GM18870 (cell line): ENCODE data around the gene DND1.
"Not testable (repeated sequence)": the region's sequence is repeated elsewhere in the genome, so short reads cannot be mapped to it uniquely, and the experiment has no call there.

Experiments
- ATAC-seq: cut with Tn5 transposase; IDR thresholded peaks from one replicate; pipeline ENCODE4 v1.9.1; 2021; ENCODE audit warnings: moderate library complexity; ENCODE audit not compliant: unreplicated experiment

DND1 gene

DNA sequence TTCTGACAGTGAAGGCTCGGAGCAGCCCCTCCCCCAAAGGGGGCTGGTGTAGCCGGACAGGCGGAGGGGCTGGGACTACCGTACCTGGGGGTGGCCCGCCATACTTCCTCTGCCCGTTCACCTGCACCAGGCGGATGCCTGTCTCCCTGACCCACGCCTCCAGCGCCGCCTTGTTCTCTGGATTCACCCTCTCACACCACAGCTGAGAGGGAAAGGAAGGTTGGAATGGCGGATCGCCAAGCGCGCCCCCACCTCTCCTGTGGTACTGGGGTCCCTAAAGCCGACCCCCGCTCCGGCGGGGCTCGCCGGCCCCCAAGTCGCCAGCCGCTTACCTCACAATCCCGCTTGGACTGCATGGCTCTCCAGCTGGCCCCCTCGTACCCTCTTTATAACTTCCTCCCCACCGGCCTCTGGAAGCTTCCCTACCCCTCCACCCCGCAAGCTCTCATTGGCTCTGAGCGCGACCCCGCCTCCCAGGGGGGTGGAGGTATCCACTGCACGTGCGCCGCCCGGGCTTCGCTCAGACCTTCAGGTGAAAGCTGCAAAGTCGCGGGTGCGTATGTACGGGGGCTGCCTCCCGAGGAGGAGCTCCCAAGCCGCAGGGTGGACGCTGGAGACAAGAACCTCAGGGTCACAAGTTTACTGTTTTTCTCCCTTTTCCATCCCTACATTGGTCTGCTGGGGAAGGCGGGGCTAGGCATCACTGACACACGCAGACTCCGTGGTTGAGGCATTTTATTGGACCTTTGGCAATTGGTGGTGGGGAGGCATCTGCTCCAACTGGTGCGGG is at the start of gene DND1:
TSS of gene DND1 (minus strand) at position 390 of the 790 bp plus-strand sequence. CDS start at position 356, 34 bp downstream.
- no peak for ATAC-seq

- ATAC-seq, result not testable (repeated sequence)
These were observed 48.0 kb upstream of the DND1 start for GRCh38 chr5:140721395-140721794.

DNA sequence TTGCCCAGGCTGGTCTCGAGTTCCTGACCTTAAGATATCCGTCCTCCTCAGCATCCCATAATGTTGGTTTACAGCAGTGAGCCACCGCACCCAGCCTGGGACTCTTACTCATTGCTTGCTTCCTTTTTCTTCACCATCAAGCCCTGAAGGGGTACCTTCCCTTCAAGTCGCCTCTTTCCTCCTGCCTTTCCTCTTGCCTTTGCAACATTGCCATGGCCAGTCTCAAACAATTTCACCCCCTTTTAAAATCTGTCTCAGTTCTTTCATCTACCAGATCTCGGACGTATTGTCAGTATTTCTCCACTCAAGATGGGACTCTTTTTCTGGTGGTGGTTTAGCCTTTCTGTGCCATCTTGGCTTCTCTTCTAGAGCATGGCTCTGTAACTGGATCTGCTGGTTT is 47.4 kb upstream of the DND1 start:
- not testable (repeated sequence) for ATAC-seq

- no peak for ATAC-seq
These were observed 44.9 kb upstream of the DND1 start for GRCh38 chr5:140718266-140718592.

- ATAC-seq, result not testable (repeated sequence)
These were observed 42.9 kb upstream of the DND1 start for GRCh38 chr5:140716238-140716637.

DNA sequence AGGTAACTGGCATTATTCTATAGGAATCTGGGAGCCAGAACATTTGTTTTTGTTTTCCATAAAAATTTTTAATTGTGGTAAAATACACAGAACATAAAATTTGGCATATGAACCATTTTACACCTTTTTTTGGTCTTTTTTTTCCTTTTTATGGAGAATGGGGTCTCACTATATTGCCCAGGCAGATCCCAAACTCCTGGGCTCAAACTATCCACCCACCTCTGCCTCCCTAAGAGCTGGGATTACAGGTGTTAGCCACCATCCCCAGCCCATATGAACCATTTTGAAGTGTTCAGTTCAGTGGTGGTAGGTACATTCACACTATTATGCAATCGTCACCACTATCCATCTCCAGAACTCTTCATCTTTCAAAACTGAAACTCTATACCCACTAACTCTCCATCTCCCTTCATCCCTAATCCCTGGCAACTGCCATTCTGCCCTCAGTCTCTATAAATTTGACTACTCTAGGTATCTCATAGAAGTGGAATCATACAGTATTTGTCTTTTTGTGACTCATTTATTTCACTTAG is 40.3 kb upstream of the DND1 start:
- ATAC-seq, result no peak

- no peak for ATAC-seq
These were observed 38.4 kb upstream of the DND1 start for GRCh38 chr5:140711794-140712193.

DNA sequence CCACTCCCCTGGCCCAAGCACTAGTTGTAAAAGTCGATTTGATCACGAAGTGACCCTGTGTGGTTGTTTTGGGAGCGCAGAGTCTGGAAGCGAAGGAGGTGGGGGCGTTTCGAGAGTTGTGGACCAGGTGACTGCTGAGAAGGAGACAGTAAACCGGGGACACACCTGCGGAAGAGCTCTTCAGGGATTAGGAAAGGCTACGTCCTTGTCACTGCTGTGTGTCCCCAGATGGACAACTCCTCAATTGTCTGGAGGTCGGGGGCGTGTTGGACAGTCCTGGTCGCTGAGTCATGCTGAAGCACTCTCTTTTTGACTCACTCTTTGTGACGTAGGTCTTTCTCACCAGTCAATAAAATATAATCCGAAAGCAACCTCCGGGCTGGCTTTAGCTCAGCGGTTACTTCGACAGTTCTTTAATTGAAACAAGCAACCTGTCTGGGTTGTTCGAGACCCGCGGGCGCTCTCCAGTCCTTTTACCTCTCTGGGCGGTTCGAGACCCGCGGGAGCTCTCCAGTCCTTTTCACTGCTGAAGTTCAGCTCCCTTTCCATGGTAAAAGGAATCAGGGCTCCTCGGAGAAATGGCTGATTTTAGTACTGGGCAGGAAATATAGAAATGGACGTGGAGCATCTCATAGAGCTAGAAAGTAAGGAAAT is 37.6 kb upstream of the DND1 start:
- ATAC-seq, result peak; percentile 92

- not testable (repeated sequence) for ATAC-seq
These were observed 35.4 kb upstream of the DND1 start for GRCh38 chr5:140708787-140709186.

DNA sequence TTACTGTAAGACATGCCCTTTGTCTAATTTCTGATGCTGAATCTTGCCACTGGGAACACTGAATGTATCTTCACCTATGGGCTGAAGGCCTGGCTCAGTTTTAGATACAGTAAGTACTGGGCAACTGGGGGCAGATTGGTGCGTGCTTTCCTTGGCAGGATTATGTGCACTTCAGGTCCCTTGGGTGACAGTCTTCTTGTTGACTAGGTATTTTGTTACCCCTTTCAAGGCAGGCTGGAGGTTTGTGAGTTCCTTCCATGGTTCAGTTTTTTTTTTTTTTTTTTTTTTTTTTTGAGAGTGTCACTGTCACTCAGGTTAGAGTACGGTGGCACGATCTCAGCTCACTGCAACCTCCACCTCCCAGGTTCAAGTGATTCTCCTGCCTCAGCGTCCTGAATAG is 34.4 kb upstream of the DND1 start:
- ATAC-seq, result no peak

- ATAC-seq, result peak; percentile 98
These were observed 27.1 kb upstream of the DND1 start, which contains the start of gene ZMAT2 for GRCh38 chr5:140700177-140701144. Gene ZMAT2, plus strand, starts transcription at chr5:140700447. Its CDS starts 14 bp downstream, at chr5:140700461.

DNA sequence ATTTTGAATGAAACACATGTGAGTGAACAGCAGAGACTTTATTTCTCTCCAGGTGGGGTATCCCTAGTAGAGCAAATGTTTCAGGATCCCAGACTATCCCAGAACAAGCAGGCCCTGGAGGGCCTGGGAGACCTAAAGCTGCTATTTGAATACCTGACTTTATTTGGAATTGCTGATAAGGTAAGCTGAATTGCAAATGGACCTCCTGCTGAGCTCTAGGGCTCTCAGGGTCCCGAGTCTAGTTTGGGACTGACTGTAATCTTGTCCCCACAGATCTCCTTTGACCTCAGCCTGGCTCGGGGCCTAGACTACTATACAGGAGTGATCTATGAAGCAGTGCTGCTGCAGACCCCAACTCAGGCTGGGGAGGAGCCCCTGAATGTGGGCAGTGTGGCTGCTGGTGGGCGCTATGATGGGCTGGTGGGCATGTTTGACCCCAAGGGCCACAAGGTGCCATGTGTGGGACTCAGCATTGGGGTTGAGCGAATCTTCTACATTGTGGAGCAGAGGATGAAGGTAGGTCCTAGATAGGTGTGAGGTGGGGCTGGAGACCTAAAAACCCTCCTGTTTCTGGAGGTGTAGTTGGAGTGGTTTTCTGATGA is 23.6 kb upstream of the DND1 start:
- ATAC-seq, result no peak

GRCh38 chr5:140694276-140694675 is 20.9 kb upstream of the DND1 start:
- ATAC-seq, result no peak

- peak; percentile 92 for ATAC-seq
These were observed 17.9 kb upstream of the DND1 start, which contains the start of the genes HARS1 and HARS2 for GRCh38 chr5:140690941-140691924. Gene HARS1, minus strand, starts transcription at chr5:140691370. Its CDS starts 66 bp downstream, at chr5:140691304. Gene HARS2, plus strand, starts transcription at chr5:140691455. Its CDS starts 194 bp downstream, at chr5:140691649.

- ATAC-seq, result no peak
These were observed 17.1 kb upstream of the DND1 start for GRCh38 chr5:140690376-140690932.

- no peak for ATAC-seq
These were observed 5.6 kb upstream of the DND1 start for GRCh38 chr5:140678993-140679392.

DNA sequence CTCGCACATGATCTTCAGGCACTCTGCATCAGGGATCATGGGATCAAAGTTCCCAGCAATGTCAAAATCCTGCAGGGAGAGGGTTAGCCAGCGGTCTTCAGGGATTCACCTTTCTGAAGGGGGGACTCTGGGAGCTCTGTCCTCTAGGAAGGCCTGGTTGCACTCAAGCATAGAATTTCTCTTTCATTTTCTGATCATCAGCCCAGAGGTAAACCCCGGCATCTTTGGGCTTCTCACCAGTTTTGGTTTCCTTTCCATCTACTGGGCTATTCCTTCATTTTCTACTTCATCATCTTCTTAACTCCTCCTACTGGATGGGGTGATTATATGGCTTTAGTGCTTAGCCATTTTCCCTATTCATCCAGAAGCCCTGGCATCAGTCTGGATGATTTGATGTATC is 4.6 kb upstream of the DND1 start:
- ATAC-seq, result peak; percentile 80

DNA sequence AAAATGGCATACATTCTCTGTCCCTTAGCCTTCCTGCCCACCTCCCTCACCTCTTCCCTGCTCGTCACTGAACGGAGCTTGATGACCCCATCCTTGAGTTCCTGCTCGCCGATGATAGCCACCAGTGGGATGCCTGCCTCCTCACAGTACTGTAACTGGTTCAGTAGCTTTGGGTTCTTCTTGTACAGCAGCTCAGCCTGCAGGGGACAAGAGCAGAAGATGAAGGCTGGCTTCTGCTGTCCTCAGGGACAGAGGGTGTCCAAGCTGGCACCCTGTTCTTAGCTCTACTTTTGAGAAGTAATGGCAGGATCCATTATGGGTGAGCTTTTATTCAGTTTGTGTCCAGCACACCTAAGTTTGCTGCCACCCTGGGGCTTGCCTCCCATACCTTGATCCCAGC is 1.3 kb upstream of the DND1 start:
- ATAC-seq, result no peak

DNA sequence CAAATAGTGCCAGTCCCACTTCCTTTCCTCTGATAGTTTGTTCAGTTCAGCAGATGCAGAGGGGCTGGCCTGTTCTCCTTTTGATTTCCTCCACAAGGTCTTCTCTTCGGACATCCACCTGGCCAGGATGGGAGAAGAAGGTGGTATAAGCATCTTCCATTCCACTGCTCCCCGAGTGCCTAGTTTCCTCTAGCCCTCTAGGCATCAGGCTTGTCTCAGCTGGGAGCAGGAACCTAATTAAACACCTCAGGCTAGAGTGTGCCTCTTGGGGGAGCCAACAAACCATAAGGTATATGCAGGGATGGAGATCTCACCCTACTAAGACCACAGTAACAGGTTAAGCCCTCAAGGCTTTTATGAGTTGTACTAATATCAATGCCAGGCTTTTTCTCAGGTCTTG is 835 bp upstream of the DND1 start:
- ATAC-seq, result no peak
